ENCODE measurements around the gene MBIP.

The MBIP gene

DNA sequence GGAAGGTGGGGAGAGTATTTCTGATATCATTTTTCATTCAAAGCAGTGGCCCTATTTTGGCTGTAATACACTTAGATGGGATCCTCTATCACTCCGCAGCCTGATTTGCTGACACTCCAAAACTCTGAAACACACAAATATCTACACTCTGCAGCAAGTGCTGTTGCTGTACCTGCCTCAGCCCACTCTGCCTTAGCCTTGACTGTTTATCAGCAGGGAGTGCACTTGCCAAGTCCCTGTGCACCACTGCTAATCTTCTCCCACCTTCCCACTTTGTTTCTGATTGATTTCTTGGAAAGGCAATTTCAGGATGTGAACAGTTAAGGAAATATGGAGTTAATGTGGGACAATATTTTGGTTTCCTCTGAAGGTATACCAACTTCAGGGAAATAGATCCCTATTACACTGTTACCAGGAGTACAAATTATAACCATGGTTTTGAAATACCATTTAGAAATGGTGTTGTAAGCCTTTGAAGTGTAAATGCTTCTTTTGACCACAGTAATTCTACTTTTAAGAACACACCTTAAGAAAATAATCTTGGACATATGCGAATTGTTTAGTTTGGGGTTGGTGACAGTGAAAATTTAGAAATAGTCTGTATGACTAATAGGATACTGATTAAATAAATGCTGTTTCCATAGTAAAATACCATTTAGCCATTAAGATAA lies 59.3 kb downstream of the MBIP start:
- no peak for DNase-seq

DNA sequence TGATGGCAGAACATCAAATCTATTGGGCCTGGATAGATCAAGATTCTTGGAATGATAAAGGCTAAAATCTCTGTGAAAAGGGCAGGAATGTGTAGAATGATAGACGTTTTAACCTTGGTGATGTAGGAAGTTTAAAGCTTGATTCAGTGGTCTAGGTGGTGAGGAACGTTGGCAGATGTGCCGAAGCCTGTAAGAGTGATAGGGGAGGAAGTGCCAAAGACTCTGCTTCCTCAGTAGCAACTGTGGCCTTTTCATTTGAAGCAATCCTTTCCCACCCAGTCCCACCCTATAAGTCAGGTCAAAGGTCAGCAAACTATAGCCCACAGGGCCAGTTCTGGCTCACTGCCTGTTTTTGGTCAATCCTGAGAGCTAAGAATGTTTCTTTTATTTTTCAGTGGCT lies 62.2 kb downstream of the MBIP start:
- DNase-seq, result no peak

DNA sequence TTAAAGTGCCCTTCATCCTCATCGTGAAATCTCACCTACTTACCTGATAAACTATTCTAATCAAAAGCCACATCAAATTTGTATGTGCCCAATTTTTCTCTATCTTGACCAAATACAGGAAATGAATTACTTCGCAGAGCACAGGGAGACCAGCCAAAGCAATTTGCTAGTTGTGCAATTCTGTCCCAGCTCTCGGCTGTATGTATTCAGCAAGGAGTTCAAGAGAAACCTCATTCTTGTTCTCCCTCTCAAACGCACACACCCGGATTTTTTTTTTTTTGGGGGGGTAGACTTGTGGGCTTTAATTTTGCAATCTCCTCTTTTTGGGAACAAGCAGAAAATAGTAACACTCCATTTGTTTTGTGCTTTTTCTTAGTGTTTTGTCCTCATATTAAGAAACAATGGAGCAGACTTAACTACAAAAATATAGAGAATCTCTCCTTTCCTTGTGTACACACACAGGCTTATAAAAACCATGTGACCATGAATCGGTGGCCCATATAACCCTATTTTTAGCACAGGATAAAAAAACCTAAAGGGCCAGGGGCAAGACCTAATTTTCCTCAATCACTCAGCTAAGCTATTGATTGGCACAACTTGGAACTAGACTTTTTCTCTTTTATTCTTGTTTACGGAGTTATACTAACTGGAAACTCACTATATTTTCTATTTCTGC lies 64.2 kb downstream of the MBIP start:
- DNase-seq, result no peak

DNA sequence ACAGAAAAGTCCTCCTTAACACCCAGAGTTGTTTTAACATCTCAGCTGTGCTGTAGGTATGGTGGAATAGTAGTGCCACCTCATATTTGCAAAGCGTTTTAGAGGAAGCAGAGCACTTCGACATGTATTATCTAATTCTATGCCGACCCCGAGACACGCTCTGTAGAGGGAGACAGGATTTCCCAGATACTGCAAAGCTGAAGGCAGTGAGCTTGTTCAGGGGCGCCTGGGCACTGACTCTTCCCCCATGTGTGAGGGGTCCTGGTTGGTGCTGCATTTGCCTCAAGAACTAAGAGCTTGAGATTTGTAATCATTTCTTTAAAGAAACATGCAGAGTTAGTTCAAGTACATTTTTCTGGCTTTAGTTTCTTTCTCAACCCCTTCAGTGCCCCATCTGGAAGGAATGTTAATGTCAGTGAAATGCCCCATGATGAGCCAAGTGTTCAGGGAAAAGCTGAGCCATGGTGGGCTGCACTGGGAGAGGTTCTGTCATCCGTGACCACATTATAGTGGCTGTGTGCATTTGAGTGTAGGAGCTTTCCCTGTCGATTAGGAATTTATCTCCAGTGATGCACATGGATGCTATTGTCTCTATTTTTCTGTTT lies 66.3 kb downstream of the MBIP start:
- DNase-seq, result no peak

All from NCI-H524 treated with DMSO at 0.1 percent for 48 hours (cell line).